Head of caudate nucleus (tissue), 42 donors: ENCODE results near the gene FLNB.

Source experiments
- DNase-seq, 42 donors: peaks; one replicate each; pipeline versions ENCODE4 v3.0.0 to v3.0.0-alpha.2; 2020 to 2021; ENCODE audit warnings: mixed read lengths in 7 of 42
- intact Hi-C: fragments of 100-400 bp; cut with DNase I; formaldehyde crosslinking; loops from one replicate; pipeline ENCODE4 v1.15.0; 2022

FLNB gene

GRCh38 chr3:58005669-58006068 lies 2.6 kb upstream of the FLNB start:
- intact Hi-C loops = loop anchor here (5.0 kb wide), 1 partner anchor 172 kb away; no protein-coding TSS in a partner anchor
- no peak for DNase-seq

- no peak for DNase-seq
These were observed 1.6 kb upstream of the FLNB start for GRCh38 chr3:58006661-58007060.

GRCh38 chr3:58009026-58009748 lies 965 bp downstream of the FLNB start:
- intact Hi-C loops = loop anchor here (5.0 kb wide), 1 partner anchor 168 kb away; no protein-coding TSS in a partner anchor
- DNase-seq = peak in 38 of 42 donors; percentile 18 to 73 (median 49)

More at GRCh38 chr3:58006661-58007060, 1.6 kb upstream of the FLNB start:
- intact Hi-C loops = loop anchor here (5.0 kb wide), 1 partner anchor 171 kb away; no protein-coding TSS in a partner anchor

GRCh38 chr3:58009749-58010535 lies 1.7 kb downstream of the FLNB start:
- peak in 1 of 42 donors; percentile 18 for DNase-seq
- intact Hi-C loops = loop anchor here (5.0 to 10.0 kb wide), 2 partner anchors 167 to 295 kb away; partner anchors contain the start of genes HTD2 and RPP14

- no peak for DNase-seq
- intact Hi-C loops = loop anchor here (10.0 kb wide), 1 partner anchor 294 kb away; the partner anchor contains the start of genes HTD2 and RPP14
These were observed 2.3 kb downstream of the FLNB start for GRCh38 chr3:58010562-58010961.

GRCh38 chr3:58011580-58011979 lies 3.4 kb downstream of the FLNB start:
- intact Hi-C loops = loop anchor here (10.0 kb wide), 1 partner anchor 293 kb away; the partner anchor contains the start of genes HTD2 and RPP14
- DNase-seq = no peak

- intact Hi-C loops = loop anchor here (10.0 kb wide), 1 partner anchor 292 kb away; the partner anchor contains the start of genes HTD2 and RPP14
These were observed 4.1 kb downstream of the FLNB start for GRCh38 chr3:58012302-58012701.

GRCh38 chr3:58013099-58013498 lies 4.9 kb downstream of the FLNB start:
- no peak for DNase-seq
- intact Hi-C loops = loop anchor here (10.0 kb wide), 1 partner anchor 292 kb away; the partner anchor contains the start of genes HTD2 and RPP14

More at GRCh38 chr3:58012302-58012701, 4.1 kb downstream of the FLNB start:
- no peak for DNase-seq

- intact Hi-C loops = loop anchor here (10.0 kb wide), 1 partner anchor 291 kb away; the partner anchor contains the start of genes HTD2 and RPP14
- peak in 10 of 42 donors; percentile 26 to 57 (median 39) for DNase-seq
These were observed 5.9 kb downstream of the FLNB start for GRCh38 chr3:58013973-58014649.

- intact Hi-C loops = loop anchor here (10.0 kb wide), 1 partner anchor 289 kb away; the partner anchor contains the start of genes HTD2 and RPP14
- peak in 10 of 42 donors; percentile 11 to 73 (median 45) for DNase-seq
These were observed 7.3 kb downstream of the FLNB start for GRCh38 chr3:58015520-58015915.

- no peak for DNase-seq
- intact Hi-C loops = loop anchor here (10.0 kb wide), 1 partner anchor 288 kb away; the partner anchor contains the start of genes HTD2 and RPP14
These were observed 8.5 kb downstream of the FLNB start for GRCh38 chr3:58016710-58017109.

- intact Hi-C loops = loop anchor here (10.0 kb wide), 1 partner anchor 286 kb away; the partner anchor contains the start of genes HTD2 and RPP14
These were observed 10.9 kb downstream of the FLNB start for GRCh38 chr3:58018892-58019742.

GRCh38 chr3:58020783-58021071 lies 12.5 kb downstream of the FLNB start:
- intact Hi-C loops = no loop called here
- no peak for DNase-seq

More at GRCh38 chr3:58018892-58019742, 10.9 kb downstream of the FLNB start:
- no peak for DNase-seq

- no peak for DNase-seq
- intact Hi-C loops = no loop called here
These were observed 13.1 kb downstream of the FLNB start for GRCh38 chr3:58021072-58021959.

- DNase-seq = no peak
- intact Hi-C loops = no loop called here
These were observed 13.7 kb downstream of the FLNB start for GRCh38 chr3:58021962-58022361.

- DNase-seq = no peak
- intact Hi-C loops = no loop called here
These were observed 14.3 kb downstream of the FLNB start for GRCh38 chr3:58022490-58022889.

GRCh38 chr3:58023531-58023930 lies 15.3 kb downstream of the FLNB start:
- DNase-seq = no peak
- intact Hi-C loops = no loop called here
